HL-60 (cell line): ENCODE measurements around the gene SLC22A1.

ENCODE experiments used
- DNase-seq, 2 experiments: peaks; one replicate each; pipeline ENCODE4 v3.0.0-alpha.2; 2010 to 2020; ENCODE audit warnings: low read depth in 1 of 2, low spot score in 1 of 2
- H3K27ac ChIP-seq: fragments of 250-450 bp; sonication (Bioruptor Pico); replicated peaks from 2 replicates; pipeline ENCODE4 v1.5.1; 2020; ENCODE audit warnings: mild to moderate bottlenecking, moderate library complexity
- H3K27me3 ChIP-seq: fragments of 250-450 bp; sonication (Bioruptor Pico); 2 replicates; pipeline ENCODE4 v1.5.1; 2021; ENCODE audit warnings: mild to moderate bottlenecking, moderate library complexity; ENCODE audit not compliant: insufficient read depth, poor library complexity, severe bottlenecking
- H3K4me3 ChIP-seq: replicated peaks from 2 replicates; pipeline ENCODE4 v1.5.1; 2011; ENCODE audit warnings: mild to moderate bottlenecking, control low read depth, low read length; ENCODE audit not compliant: insufficient read depth
- CTCF ChIP-seq: IDR thresholded peaks from one replicate; pipeline ENCODE4 v1.5.1; 2011; ENCODE audit warnings: low read length, control low read depth, inconsistent platforms; ENCODE audit not compliant: insufficient read depth
- GABPA ChIP-seq: IDR thresholded peaks from 2 replicates; pipeline ENCODE4 v1.6.1; 2012; ENCODE audit warnings: low read depth
- POLR2AphosphoS5 ChIP-seq: IDR thresholded peaks from 2 replicates; pipeline ENCODE4 v1.6.1; 2012; ENCODE audit warnings: low read depth
- REST ChIP-seq: IDR thresholded peaks from 2 replicates; pipeline ENCODE4 v1.6.1; 2012; ENCODE audit warnings: low read depth; ENCODE audit not compliant: insufficient replicate concordance
- SPI1 ChIP-seq: IDR thresholded peaks from 2 replicates; pipeline ENCODE4 v1.6.1; 2012; ENCODE audit warnings: low read depth, mild to moderate bottlenecking, borderline replicate concordance

SLC22A1 gene

DNA sequence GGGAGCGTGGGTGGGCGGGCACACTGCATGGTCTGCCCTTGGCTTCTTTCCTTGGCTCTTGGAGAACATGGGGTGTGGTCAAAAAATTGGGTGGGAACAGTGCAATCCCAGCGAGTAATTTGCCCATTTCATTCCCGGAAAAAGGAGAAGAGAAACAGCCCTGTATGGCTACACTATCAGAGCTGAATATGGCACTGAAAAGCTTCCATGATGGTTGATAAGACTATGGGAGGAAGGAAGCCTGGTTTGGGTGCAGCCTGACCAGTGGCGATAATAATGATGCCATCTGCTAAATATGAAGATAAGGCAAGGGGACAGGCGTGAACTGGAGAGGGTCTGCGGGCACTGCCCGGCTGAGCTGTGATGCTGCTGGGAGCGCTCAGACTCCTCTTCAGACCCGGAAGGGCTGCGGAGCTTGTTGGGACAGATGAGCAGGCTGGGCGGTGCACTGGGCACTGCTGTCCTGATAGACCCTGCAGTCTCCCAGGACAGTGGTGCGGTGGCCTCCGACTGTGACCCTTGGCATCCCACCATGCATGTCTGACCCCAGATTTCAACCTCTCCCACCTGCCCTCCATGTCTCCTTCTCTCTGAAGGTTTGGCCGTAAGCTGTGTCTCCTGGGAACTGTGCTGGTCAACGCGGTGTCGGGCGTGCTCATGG is 10.2 kb downstream of the SLC22A1 start:
- H3K4me3 ChIP-seq = no peak overlapping the region
- no peak for TF ChIP-seq POLR2AphosphoS5
- TF ChIP-seq CTCF = no peak
- TF ChIP-seq GABPA = no peak
- TF ChIP-seq SPI1 = no peak
- no peak for TF ChIP-seq REST
- peaks cover 2% of the 10 kb centered on the region for H3K27me3 ChIP-seq
- no peak for DNase-seq
- no peak overlapping the region for H3K27ac ChIP-seq

- Histone ChIP-seq H3K4me3 (no peak overlapping the region), H3K27ac (no peak overlapping the region), H3K27me3 (peaks cover 2% of the 10 kb centered on the region)
- DNase-seq = no peak
- TF ChIP-seq CTCF (no peak), POLR2AphosphoS5 (no peak), REST (no peak), GABPA (no peak), SPI1 (no peak)
These were observed 10.7 kb downstream of the SLC22A1 start for GRCh38 chr6:160132297-160132637.

GRCh38 chr6:160132776-160133338 is 11.2 kb downstream of the SLC22A1 start:
- no peak for DNase-seq
- no peak overlapping the region for H3K27ac ChIP-seq
- H3K27me3 ChIP-seq = peaks cover 2% of the 10 kb centered on the region
- TF ChIP-seq GABPA (no peak), REST (no peak), SPI1 (no peak), CTCF (no peak), POLR2AphosphoS5 (no peak)
- H3K4me3 ChIP-seq = no peak overlapping the region
